ENCODE results near the gene SOCS3. TPM values are rescaled to one million over a fixed set of nuclear protein-coding genes. Genes with fewer than 3 reads are reported as not detected.
A peak's percentile ranks its signal among the peaks of the same experiment; 100 is the strongest.

Gene SOCS3
- total and polyA plus RNA-seq, 3 donors from 2014 or later = 2.2 to 17.8 (median 9.6) TPM

- Histone ChIP-seq H3K9me3 (no peaks in the 10 kb centered on the region), H3K36me3 (ENCODE audit: low read depth, missing control alignments) (no peaks in the 10 kb centered on the region), H3K27ac (no peak overlapping the region), H3K4me3 (no peak overlapping the region), H3K27me3 (no peaks in the 10 kb centered on the region), H3K4me1 (no peaks in the 10 kb centered on the region)
- TF ChIP-seq, protein P1, sequence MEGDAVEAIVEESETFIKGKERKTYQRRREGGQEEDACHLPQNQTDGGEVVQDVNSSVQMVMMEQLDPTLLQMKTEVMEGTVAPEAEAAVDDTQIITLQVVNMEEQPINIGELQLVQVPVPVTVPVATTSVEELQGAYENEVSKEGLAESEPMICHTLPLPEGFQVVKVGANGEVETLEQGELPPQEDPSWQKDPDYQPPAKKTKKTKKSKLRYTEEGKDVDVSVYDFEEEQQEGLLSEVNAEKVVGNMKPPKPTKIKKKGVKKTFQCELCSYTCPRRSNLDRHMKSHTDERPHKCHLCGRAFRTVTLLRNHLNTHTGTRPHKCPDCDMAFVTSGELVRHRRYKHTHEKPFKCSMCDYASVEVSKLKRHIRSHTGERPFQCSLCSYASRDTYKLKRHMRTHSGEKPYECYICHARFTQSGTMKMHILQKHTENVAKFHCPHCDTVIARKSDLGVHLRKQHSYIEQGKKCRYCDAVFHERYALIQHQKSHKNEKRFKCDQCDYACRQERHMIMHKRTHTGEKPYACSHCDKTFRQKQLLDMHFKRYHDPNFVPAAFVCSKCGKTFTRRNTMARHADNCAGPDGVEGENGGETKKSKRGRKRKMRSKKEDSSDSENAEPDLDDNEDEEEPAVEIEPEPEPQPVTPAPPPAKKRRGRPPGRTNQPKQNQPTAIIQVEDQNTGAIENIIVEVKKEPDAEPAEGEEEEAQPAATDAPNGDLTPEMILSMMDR (IDR thresholded peaks at IDR 0.05) = no peak
- TF ChIP-seq POLR2A (IDR thresholded peaks at IDR 0.05) = no peak
- DNase-seq = no peak
- intact Hi-C loops (cut with DNase I; ENCODE audit: low total_unique reads) = no loop called here
- 83 to 90% methylated on average over 13 of the region's 13 CpGs for WGBS, 2 donors
These were observed 29.2 kb downstream of the SOCS3 start for GRCh38 chr17:78330570-78331224.

- no peak for DNase-seq
- H3K36me3 ChIP-seq (ENCODE audit: low read depth, missing control alignments) = no peaks in the 10 kb centered on the region
- H3K9me3 ChIP-seq = no peaks in the 10 kb centered on the region
- 79 to 81% methylated on average over 10 to 15 of the region's 16 CpGs for WGBS, 2 donors
- H3K27ac ChIP-seq = no peak overlapping the region
- H3K27me3 ChIP-seq = no peaks in the 10 kb centered on the region
- H3K4me3 ChIP-seq = no peak overlapping the region
- H3K4me1 ChIP-seq = peaks cover 11% of the 10 kb centered on the region
- TF ChIP-seq POLR2A (IDR thresholded peaks at IDR 0.05) = no peak
- TF ChIP-seq, protein P1 (IDR thresholded peaks at IDR 0.05) = no peak
- intact Hi-C loops (cut with DNase I; ENCODE audit: low total_unique reads) = no loop called here
These were observed 30.4 kb downstream of the SOCS3 start for GRCh38 chr17:78329263-78330059.

GRCh38 chr17:78327880-78328279 is 32.0 kb downstream of the SOCS3 start:
- intact Hi-C loops (cut with DNase I; ENCODE audit: low total_unique reads) = no loop called here
- no peak overlapping the region for H3K4me3 ChIP-seq
- WGBS, 2 donors = 94 to 100% methylated on average over 2 to 5 of the region's 5 CpGs
- TF ChIP-seq, protein P1 (IDR thresholded peaks at IDR 0.05) = no peak
- TF ChIP-seq POLR2A (IDR thresholded peaks at IDR 0.05) = no peak
- H3K9me3 ChIP-seq = no peaks in the 10 kb centered on the region
- no peak overlapping the region for H3K27ac ChIP-seq
- DNase-seq = no peak
- peaks cover 21% of the 10 kb centered on the region for H3K4me1 ChIP-seq
- H3K27me3 ChIP-seq = no peaks in the 10 kb centered on the region
- no peaks in the 10 kb centered on the region for H3K36me3 ChIP-seq (ENCODE audit: low read depth, missing control alignments)

GRCh38 chr17:78325076-78325687 is 34.7 kb downstream of the SOCS3 start:
- peak; percentile 60 for DNase-seq
- Histone ChIP-seq H3K4me3 (no peak overlapping the region), H3K9me3 (no peaks in the 10 kb centered on the region), H3K27me3 (no peaks in the 10 kb centered on the region), H3K27ac (peak overlapping the region; percentile 4 to 74), H3K36me3 (ENCODE audit: low read depth, missing control alignments) (no peaks in the 10 kb centered on the region), H3K4me1 (peaks cover 26% of the 10 kb centered on the region)
- TF ChIP-seq, protein P1 (IDR thresholded peaks at IDR 0.05) = no peak
- TF ChIP-seq POLR2A (IDR thresholded peaks at IDR 0.05) = no peak
- 54 to 66% methylated on average over 20 of the region's 20 CpGs for WGBS, 2 donors
- intact Hi-C loops (cut with DNase I; ENCODE audit: low total_unique reads) = no loop called here

All from testis (tissue), 3 donors.